Dedifferentiated amniotic fluid mesenchymal stem cell (primary cell): Measurements from ENCODE around the gene NDST3.
"Not testable (repeated sequence)": the region's sequence is repeated elsewhere in the genome, so short reads cannot be mapped to it uniquely, and the experiment has no call there.

Experiments used
- DNase-seq: peaks from one replicate; pipeline ENCODE4 v3.0.0-alpha.2; 2016; ENCODE audit errors: extremely low spot score

NDST3 gene

DNA sequence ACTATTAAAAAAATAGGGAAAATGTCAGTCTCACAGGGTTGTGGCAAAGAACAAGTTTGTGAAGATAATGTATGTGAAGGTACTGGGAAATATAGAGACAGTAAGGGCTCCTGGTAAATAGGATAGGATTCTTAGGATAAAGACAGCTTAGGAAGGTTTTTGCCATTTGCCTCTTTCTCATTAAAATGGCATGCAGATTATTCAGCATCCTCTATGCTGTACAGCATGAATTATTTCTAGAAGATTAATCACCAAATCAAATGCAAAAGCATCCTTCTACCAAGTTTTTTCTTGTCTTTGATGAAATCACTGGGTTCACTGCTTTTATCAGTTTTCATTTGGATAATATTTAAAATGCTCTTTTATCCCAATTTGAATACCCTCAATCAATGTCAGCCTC lies 142.8 kb downstream of the NDST3 start:
- no peak for DNase-seq

DNA sequence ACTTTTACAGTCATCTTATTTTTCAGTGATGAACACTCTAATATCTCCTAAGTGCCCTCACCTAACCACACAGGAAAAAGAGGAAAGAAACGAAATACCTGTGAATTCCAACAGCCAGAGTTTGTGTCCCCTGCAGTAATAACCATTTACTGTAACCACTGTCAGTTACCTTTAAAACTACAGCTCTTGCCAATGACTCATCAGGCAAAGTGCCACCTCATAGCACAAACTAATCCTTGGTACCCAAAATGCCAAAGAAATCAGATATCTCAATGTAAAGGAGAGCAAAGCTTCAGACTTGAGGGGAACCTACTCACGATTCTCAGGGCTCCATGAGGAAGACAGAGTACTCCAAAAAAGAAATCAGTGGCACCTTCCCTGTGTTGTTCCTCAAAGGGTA lies 146.5 kb downstream of the NDST3 start:
- no peak for DNase-seq

DNA sequence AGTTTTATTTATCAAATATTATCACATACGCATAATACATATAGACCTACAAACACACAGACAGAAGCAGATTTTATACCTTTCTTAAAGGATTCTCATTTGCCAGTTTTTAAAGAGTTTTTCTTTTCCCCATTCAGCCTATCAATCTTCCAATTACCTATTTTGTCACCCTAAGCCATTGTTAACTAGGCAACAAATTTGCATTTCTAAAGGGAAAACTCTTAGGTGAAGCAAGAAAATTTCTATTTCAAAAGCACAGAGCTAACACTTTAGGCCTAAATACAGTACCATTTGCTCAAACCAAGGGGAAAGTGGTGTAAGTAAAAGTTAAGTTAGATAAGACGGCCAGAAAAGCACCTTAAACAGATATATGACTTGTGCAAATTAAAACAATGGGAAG lies 156.6 kb downstream of the NDST3 start:
- no peak for DNase-seq

DNA sequence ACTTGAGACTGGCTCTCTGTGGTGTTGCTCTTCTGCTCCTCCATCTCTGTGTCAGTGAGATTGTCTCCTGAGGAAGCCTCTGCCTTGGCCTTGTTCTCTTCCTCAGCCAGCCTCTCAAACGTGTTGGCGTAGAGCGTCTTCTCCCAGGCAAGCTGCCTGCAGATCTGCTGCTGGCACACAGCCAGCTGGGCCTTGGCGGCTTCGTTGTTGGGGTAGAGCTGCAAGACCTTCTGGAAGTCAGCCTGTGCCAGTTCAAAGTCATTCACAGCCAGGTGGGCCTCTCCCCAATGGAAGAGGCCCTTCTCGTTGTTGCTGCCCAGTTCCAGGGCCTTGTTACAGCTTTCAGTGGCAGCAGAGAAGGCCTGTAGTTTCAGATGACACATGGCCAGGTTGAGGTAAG lies 159.1 kb downstream of the NDST3 start:
- no peak for DNase-seq

DNA sequence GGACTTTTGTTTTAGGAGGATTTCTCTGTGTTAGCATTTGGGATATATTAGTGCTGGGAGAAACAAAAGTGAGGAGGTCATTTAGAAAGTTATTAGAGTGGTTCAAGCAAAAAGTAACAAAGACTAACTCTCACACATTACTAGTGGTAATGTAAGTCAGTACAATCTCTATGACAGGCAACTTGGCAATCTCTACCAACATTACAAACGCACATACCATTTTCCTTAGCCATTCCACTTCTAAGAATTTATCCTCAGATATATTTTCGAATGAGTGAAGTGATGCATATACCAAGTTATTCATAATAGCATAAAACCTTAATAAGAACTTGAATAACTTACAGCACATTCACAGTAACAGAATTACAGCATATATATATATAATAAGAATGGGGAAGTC lies 172.3 kb downstream of the NDST3 start:
- DNase-seq, result peak; percentile 57

DNA sequence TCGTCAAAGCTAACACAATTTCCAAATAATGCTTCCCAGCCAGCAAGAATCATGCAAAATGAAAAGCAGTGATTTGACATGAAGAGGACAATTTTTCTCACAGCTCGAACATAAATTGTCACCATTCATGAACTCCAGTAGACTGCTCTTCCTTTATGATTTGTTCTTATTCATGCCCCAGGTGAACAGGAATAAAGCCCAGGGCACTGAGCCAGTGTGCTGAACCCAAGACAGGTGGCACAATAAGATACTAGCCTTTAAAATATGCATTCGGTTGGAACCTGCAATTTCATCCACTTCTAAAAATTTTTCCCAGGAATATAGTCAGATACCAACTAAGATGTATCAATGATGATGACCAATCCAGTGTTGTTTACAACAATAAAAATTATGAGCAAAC lies 178.8 kb downstream of the NDST3 start:
- no peak for DNase-seq

DNA sequence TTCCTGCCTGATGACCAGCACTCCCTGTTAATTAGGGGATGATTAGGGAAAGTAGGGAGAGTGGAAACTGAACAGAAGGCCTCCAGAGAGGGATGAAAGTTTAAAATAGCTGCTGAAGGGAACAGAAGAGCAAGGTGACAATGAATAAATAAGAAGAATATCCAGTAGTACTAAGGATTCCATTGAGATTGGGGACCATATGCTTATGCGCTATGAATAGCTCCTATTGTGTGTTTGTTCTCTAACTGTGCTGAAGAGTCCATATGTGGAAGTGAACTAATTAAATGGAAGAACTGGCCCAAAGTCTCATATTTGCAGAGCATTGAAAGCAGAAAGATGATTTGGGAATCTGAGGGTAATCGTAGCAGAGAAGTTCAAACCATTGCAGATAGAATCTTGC lies 181.5 kb downstream of the NDST3 start:
- DNase-seq, result no peak

DNA sequence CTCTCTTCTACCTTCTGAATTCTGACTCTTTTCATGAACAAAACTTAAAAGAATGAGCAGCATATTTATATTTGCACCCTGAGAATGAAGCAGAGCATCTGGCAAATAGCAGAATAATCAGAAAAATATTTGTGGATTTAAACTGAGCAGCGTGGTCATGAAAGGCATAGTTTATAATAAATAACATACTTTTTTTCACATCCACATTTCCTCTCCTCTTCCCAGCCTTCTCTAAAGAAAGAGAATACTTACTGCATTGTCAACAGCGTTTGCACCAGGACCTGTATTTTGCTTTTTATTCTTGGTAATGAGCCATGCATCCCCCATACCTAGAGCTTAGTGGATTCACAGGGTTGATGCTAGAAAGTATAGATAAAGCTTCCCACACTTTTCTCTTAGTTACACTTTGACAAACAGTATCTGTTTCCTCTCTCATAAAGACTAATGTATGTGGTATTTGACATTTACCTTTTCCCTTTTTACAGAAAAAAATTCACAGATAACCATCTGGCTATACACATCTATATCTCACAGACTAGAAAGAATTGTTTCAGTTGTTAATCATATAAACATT lies 187.0 kb downstream of the NDST3 start:
- no peak for DNase-seq

DNA sequence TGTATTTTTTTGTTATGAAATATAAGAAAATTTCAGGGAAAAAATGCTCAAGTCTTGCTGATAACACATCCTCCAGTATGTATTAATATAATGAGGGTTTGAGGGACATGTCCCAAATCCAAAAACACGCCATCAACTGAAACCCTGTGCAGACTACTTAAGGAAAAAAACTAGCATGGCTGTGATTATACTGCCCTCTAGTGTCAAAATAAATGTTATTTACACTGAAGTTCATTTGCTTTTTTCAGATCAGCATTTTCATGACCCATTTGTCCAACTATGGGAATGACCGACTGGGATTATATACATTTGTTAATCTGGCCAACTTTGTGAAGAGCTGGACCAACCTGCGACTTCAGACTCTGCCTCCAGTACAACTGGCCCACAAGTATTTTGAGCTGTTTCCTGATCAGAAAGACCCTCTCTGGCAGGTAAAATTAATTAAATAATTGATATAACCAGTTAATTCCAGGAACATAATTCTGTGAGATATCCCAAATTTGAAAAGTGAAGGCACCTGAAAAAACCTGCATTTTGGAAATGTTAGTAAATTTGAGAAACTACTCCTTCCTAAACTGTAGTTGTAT lies 190.1 kb downstream of the NDST3 start:
- peak; percentile 74 for DNase-seq

DNA sequence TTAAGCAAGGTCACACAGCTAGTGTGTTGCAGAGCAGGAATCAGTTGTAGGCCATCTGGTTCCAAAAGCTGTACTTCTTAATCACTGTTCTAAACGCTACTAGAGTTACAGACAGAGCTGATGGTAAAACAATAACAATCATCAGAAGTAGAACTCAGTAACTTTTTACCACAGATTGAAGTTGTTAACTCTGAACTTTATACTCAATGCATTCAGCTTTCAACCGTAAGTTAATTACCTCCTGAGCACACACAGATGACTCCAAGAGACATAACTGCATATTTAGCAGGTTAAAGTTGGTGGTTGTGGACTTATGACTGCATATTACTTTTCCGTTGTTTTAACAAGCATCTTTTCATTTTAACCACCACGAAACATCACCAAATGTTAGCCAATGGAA lies 191.2 kb downstream of the NDST3 start:
- DNase-seq, result no peak

DNA sequence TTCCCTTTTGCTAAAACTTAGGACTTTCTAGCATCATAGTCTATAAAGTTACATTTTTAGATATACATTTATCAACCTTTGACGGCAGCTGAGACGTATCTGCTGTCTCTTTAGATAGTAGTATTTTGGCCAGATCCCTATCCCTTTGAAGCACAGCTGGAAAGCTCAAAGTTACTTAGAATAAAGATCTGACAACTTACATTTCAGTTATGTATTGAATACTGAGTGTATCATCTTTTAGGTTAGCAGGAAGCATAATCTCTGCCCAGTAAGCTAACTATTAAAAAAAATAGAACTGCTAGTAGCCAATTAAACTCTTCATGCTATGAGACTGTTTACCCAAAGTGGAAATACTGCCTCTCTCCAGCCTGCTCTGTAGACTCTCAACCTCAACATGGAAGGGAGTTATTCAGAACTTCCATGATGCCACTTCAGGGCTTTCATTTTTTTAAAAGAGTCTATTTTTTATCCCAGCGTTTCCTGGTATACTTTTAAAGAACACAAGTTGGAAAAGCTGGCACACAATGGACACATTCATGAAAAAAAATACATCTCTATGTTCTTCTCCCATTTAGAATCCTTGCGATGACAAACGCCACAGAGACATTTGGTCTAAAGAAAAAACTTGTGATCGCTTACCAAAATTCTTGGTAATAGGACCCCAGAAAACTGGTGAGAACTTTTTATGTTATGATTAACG lies 192.2 kb downstream of the NDST3 start:
- DNase-seq, result no peak

DNA sequence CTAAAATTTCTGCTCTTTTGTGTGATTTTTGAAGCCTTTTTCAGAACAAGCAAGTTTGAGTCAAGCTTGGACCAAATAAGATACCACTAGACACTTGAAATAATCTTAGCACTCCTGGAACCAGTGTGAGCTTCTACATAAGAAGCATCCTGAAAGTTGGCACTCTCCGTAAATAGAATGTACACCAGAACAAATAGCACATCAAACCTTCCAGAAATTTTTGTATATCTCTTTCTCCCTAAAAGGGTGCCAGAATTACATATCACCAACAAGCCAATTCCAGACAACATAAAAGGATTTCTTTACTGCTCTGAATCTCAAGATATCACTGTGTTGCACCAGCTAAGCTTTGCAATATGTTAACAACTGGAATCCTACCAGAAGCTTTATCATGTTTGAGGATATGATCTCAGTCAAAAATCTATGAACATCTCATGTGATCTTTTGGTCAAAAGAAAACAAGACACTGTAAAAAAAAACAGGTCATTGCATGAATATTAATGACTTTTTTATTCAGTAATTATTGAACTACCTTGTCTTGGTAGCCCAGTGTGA lies 201.4 kb downstream of the NDST3 start:
- no peak for DNase-seq

DNA sequence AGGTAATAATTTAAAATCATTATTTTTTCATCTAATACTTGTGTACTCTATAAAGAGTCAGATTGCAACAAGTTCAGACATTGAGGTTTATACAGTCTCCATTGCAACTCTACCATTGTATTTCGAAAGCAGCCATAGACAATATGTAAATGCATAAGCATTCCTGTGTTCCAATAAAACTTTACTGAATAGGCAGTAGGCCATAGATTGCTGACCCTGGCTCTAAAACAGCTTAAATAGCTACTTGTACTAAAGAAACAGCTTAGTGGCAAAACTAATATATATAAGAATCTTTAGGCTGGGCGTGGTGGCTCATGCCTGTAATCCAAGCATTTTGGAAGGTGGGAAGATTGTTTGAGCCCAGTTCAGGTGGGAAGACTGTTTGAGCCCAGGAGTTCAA lies 203.2 kb downstream of the NDST3 start:
- DNase-seq, result no peak

DNA sequence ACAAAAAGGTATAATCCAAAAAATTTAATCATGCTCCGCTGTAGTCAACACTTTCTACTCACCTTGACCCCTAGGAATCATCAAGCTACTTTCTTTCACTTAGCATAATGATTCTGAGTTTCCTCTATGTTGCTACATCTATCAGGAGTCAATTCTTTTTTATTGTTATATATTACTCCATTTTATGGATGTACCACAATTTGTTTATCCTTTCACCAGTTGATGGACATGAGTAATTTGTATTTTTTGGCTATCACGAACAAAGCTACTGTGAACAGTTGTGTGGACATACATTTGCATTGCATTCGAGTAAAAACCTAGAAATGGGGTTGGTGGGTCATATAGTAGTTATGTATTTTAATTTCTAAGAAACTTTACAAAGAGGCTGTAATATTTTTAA lies 215.6 kb downstream of the NDST3 start:
- DNase-seq, result no peak

DNA sequence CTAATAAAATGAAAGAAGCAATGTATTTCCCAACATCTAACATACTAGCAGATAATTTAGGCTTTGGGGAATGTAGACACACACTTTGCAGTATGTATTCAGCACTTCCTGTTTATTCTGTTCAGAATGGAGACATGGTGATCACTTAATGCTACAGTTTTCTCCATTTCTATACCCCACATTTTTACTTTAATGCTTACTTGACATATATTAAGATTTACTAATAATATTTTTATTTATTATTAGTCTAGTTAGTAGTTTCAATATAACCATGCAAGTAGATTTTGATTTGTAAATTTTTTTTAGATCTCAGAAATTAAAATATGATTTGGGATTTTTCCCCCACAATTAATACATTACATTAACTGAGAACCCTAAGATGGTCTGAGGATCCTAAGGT lies 220.1 kb downstream of the NDST3 start:
- no peak for DNase-seq

DNA sequence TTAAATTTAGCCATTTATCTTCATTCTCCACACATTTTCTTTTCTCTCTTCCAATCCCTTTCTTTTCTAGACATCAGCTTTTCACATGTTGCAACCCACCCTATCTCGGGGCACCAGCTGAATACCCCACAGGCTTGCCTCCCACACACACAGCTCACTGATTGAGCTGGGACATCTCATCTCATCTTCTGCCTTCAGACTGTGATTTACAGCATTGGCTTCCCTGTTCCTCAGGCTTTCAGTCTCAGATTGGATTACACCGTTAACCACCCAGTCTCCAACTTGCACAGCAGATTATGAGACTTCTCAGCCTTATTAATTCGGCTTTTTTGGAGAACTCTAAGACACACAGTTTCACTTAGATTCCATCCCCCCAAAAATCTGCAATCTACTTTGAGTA lies 224.8 kb downstream of the NDST3 start:
- no peak for DNase-seq

DNA sequence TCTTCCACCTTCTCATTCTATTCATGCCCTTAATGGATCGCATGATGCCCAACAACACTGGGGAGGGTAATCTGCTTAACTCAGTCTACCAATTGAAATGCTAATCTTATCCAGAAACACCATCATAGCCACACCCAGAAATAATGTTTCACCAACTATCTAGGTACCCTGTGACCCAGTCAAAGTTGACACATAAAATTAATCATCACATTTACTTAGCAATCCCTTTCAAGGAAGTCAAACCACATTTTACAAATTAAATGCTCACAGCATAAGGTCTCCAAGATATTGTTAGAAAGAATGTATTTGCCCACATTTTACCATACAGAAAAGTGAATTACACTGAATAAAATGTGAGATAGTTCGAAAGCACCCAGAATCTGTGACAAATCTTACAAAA lies 226.0 kb downstream of the NDST3 start:
- DNase-seq, result no peak

DNA sequence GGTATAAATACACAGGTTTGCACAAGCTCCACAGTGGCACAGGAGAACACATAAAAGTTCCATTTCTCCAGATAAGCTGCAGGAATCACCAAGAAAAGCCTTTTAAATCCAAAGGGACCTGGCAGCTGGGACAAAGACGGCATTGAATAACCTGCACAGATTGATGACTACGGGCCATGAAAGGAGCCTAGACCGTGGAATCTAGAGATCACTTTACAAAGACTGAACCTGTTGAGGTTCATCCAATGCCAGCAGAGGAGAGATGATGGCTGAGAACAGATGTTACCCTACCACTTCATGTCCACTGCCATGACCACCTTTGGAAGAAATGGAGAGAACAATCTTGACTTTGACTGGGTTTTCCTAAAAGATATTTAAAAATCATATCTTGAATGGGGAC lies 229.8 kb downstream of the NDST3 start:
- DNase-seq, result no peak

DNA sequence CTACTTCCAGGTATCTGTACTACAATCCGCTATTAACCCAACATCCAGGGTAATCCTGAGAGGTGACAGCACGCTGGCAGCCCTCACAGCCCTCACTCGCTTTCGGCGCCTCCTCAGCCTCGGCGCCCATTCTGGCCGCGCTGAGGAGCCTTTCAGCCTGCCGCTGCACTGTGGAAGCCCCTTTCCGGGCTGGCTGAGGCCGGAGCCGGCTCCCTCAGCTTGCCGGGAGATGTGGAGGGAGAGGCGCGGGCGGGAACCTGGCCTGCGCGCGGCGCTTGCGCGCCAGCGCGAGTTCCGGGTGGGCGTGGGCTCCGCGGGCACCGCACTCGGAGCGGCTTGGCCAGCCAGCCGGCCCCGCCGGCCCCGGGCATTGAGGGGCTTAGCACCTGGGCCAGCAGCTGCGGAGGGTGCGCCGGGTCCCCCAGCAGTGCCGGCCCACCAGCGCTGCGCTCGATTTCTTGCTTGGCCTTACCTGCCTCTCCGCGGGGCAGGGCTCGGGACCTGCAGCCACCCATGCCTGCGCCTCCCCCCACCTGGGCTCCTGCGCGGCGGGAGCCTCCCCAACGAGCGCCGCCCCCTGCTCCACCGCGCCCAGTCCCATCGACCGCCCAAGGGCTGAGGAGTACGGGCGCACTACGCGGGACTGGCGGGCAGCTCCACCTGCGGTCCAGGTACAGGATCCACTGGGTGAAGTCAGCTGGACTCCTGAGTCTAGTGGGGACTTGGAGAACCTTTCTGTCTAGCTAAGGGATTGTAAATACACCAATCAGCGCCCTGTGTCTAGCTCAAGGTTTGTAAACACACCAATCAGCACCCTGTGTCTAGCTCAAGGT lies 231.2 kb downstream of the NDST3 start:
- no peak for DNase-seq

DNA sequence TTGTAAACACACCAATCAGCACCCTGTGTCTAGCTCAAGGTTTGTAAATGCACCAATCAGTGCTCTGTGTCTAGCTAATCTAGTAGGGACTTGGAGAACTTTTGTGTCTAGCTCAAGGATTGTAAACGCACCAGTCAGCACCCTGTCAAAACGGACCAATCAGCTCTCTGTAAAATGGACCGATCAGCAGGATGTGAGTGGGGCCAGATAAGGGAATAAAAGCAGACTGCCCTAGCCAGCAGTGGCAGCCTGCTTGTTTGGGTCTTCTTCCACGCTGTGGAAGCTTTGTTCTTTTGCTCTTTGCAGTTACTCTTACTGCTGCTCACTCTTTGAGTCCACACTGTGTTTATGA lies 231.8 kb downstream of the NDST3 start:
- not testable (repeated sequence) for DNase-seq

DNA sequence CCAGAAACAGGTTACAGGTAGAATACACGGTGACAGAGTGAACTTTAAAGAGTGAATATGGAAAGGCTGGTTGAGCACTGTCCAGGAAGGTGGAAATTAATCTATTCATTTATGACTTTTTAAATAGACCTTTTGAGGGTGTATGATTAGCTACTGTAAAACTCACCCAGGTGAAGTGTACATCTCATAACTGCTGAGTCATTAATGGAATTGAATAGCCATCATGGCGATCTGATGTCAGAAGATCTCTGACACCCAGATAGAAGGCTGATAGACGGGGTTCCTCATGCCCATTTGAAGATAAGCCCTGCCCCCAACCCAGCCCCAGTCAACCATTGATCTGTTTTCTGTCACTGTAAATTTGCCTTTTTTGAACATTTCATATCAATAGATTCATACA lies 234.5 kb downstream of the NDST3 start:
- no peak for DNase-seq

DNA sequence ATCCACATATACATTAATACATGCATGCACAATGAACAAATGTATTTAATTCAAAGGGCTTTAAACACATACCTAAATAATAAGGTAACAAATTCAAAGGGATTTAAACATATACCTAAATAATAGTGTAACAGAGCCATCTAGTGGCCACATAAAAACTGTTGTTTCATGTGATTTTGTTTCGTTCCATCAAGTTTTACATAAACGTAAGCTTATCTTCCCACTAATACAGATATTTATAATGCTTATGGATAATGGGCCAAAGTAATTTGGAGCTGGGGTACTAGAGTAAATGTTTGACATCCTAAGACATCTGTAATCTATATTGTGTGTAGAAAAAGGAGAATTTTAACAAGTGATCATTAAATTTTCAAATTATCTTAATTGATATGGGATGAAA lies 236.2 kb downstream of the NDST3 start:
- DNase-seq, result peak; percentile 55

DNA sequence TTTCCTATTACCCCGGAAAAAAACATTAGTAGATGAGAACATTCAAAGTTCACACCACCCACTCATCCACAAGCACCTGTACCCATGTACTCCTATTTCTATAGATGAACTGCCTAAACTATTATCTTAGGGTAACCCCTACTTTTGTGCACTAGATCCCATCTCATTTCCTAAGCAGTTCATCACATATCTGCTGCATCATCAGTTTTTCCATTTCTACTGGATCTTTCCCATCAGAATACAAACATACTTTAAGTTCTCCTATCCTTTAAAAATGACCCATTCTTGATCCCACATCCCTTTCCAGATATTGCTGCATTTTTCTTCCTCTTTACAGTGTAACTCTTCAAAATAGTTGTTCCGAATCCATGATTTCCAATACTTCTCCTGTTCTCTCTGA lies 237.5 kb downstream of the NDST3 start:
- DNase-seq, result no peak
